Spleen (tissue), 11 donors: ENCODE results near the gene KMT5C. TPM values are rescaled to one million over a fixed set of nuclear protein-coding genes. Genes with fewer than 3 reads are reported as not detected.

Experiments
- DNase-seq: peaks from one replicate; pipeline ENCODE4 v3.0.0-alpha.2; 2020
- H3K27ac ChIP-seq, 8 donors: fragments of 200-600 bp; sonication (generic) in 7 of 8; 1 replicate in 4 of 8; 2 replicates in 4 of 8; pipeline versions ENCODE4 v1.5.0 to v1.8.0; 2016 to 2021; ENCODE audit warnings: inconsistent platforms in 4 of 8, mild to moderate bottlenecking in 4 of 8, moderate library complexity in 1 of 8
- H3K27me3 ChIP-seq, 7 donors: fragments of 200-600 bp; sonication (generic) in 6 of 7; replicated peaks in 1 of 7; 1 replicate in 4 of 7; 2 replicates in 3 of 7; pipeline versions ENCODE4 v1.5.0 to v1.8.0; 2016 to 2021; ENCODE audit warnings: inconsistent platforms in 3 of 7, mild to moderate bottlenecking in 1 of 7
- H3K36me3 ChIP-seq, 6 donors: fragments of 200-600 bp; sonication (generic) in 5 of 6; 1 replicate in 4 of 6; 2 replicates in 2 of 6; pipeline versions ENCODE4 v1.5.0 to v1.8.0; 2016 to 2021; ENCODE audit warnings: inconsistent platforms in 2 of 6
- H3K4me1 ChIP-seq, 6 donors: fragments of 200-600 bp; sonication (generic) in 5 of 6; 1 replicate in 3 of 6; 2 replicates in 3 of 6; pipeline versions ENCODE4 v1.5.0 to v1.8.0; 2016 to 2021; ENCODE audit warnings: inconsistent platforms in 3 of 6
- H3K4me3 ChIP-seq, 8 donors: fragments of 200-600 bp; sonication (generic) in 7 of 8; 1 replicate in 4 of 8; 2 replicates in 4 of 8; pipeline versions ENCODE4 v1.5.0 to v1.8.0; 2016 to 2021; ENCODE audit warnings: inconsistent platforms in 4 of 8, mild to moderate bottlenecking in 4 of 8, moderate library complexity in 2 of 8
- H3K9me3 ChIP-seq, 8 donors: fragments of 200-600 bp; sonication (generic) in 7 of 8; 1 replicate in 4 of 8; 2 replicates in 4 of 8; pipeline versions ENCODE4 v1.5.0 to v1.8.0; 2016 to 2021; ENCODE audit warnings: inconsistent platforms in 4 of 8
- POLR2A ChIP-seq, 3 donors: fragments of 450-650 bp; IDR thresholded peaks; one replicate each; pipeline ENCODE4 v1.5.1; 2017; ENCODE audit warnings: antibody characterized with exemption in 3 of 3, mild to moderate bottlenecking in 1 of 3
- POLR2AphosphoS5 ChIP-seq, 3 donors: sonication (generic); formaldehyde crosslinking; IDR thresholded peaks; one replicate each; pipeline ENCODE4 v1.5.1; 2017; ENCODE audit warnings: antibody characterized with exemption in 3 of 3
- WGBS, 5 donors: extraction: QIAGEN DNeasy Blood & Tissue Kit in 3 of 5; methylation state at CpG; one replicate each; pipeline versions ENCODE4 v1.1.5 to v1.1.7; 2013 to 2018; 5-methylcytosine and 5-hydroxymethylcytosine counted together
- intact Hi-C: fragments of 100-400 bp; cut with DNase I; formaldehyde crosslinking; loops from one replicate; pipeline ENCODE4 v1.15.0; 2023; ENCODE audit warnings: low total_unique reads
- polyA plus RNA-seq, 3 donors: library from polyadenylated mRNA; stranded (reverse); fragments of 200-250 nt; gene quantifications; one replicate each; pipeline ENCODE4 v1.2.1, GENCODE V29; 2013
- total RNA-seq, 7 donors: library from RNA; depleted of rRNA in 3 of 7; stranded (reverse); fragments of >200 nt in 3 of 7; fragmentation: NEBNext Ultra II Directional in 4 of 7; extraction: Animal tissue kit (Norgen Biotek cat#: 25700) in 4 of 7; gene quantifications; one replicate each; pipeline versions ENCODE4 v1.1.0 to v1.2.1, GENCODE V29; 2016 to 2021
- TF ChIP-seq, protein P1 (sequence below), 11 experiments: fragments of 200-600 bp in 7 of 11; fragments of 450-650 bp in 4 of 11; sonication (generic) in 4 of 11; IDR thresholded peaks in 8 of 11; conservative IDR thresholded peaks in 3 of 11; 1 replicate in 7 of 11; 2 replicates in 4 of 11; pipeline versions ENCODE4 v1.4.0 to v1.8.0; 2016 to 2021; ENCODE audit warnings: antibody characterized with exemption in 11 of 11, inconsistent platforms in 4 of 11, mild to moderate bottlenecking in 1 of 11
- donor health status: healthy with polysubstance abuse.
- donor health status: DM: no; HTN: no; CAD: no; lungs with moderate emphysema.
- donor health status: DM: no; HTN: no; CAD: no.
- donor health status: Bipolar disorder and iron deficiency.
- donor health status: healthy.
- donor health status: DM: no; HTN: no; CAD: no.
- donor health status: DM: yes; HTN: yes; CAD: no.

KMT5C gene
- total and polyA plus RNA-seq, 10 donors: 5.7 to 18.1 (median 12.2) TPM

DNA sequence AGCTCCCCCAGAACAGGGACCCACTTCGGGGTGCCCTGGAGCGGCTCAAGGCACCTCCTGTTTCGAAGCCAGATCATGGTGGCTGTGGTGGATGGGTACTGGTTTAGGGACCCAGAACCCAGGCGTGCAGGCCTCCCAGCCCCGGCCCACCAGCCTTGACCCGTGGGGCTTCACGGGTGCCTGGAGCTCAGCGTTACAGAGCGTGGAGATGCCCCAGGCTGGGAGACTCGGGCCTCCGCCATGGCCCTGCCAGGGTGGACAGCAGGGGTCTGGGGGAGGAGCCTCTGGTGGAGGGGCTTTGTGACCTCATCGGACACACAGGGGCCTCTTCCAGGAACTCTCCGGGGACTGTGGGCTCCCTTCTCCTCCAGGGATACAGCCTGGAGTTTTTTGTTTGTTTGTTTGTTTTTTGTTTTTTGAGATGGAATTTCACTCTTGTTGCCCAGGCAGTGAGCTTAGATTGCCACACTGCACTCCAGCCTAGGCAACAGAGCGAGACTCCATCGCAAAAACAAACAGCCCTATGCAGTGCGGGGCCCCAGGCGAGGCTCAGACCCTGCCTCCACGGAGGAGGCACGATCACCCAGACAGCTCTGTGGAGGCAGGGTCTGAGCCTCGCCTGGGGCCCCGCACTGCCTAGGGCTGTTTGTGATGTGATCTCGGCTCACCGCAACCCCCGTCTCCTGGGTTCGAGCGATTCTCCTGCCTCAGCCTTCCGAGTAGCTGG is 23.5 kb downstream of the KMT5C start, which contains the start of gene GARIN5B:
Gene GARIN5B, minus strand, starts transcription at position 271 of the 727 bp plus-strand sequence. Its CDS starts 194 bp downstream, at position 77.
- peaks cover 0 to 48% (median 4%) of the 10 kb centered on the region in 7 donors for H3K27me3 ChIP-seq
- 84 to 89% (median 85%) methylated on average over 16 to 27 of the region's 27 CpGs for WGBS, 5 donors
- H3K4me3 ChIP-seq: no peak within 1 kb of the TSS
- H3K9me3 ChIP-seq: no peaks in the 10 kb centered on the region
- intact Hi-C loops: no loop called here
- DNase-seq: no peak
- TF ChIP-seq, protein P1, sequence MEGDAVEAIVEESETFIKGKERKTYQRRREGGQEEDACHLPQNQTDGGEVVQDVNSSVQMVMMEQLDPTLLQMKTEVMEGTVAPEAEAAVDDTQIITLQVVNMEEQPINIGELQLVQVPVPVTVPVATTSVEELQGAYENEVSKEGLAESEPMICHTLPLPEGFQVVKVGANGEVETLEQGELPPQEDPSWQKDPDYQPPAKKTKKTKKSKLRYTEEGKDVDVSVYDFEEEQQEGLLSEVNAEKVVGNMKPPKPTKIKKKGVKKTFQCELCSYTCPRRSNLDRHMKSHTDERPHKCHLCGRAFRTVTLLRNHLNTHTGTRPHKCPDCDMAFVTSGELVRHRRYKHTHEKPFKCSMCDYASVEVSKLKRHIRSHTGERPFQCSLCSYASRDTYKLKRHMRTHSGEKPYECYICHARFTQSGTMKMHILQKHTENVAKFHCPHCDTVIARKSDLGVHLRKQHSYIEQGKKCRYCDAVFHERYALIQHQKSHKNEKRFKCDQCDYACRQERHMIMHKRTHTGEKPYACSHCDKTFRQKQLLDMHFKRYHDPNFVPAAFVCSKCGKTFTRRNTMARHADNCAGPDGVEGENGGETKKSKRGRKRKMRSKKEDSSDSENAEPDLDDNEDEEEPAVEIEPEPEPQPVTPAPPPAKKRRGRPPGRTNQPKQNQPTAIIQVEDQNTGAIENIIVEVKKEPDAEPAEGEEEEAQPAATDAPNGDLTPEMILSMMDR (IDR thresholded peaks at IDR 0.05 in 8 of 11, conservative IDR thresholded peaks at IDR 0.05 in 3 of 11): no peak
- no peak for TF ChIP-seq POLR2AphosphoS5 (IDR thresholded peaks at IDR 0.05)
- TF ChIP-seq POLR2A (IDR thresholded peaks at IDR 0.05): no peak
- no peaks in the 10 kb centered on the region for H3K4me1 ChIP-seq
- H3K27ac ChIP-seq: no peak within 1 kb of the TSS
- H3K36me3 ChIP-seq: no peaks in the 10 kb centered on the region

DNA sequence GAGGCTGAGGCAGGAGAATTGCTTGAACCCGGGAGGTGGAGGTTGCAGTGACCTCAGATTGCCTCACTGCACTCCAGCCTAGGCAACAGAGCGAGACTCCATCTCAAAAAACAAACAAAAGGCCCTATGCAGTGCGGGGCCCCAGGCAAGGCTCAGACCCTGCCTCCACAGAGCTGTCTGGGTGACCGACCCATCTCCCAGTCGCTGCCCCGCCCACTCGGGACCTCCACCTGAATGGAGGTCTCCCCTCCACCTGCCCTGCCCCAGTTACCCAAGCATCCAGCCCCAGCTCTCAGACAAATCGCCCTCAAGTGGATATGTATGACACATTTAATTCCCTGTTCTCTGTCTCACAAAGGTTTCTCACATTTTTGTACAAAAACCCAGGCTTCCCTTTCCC is 25.6 kb downstream of the KMT5C start:
- Histone ChIP-seq H3K4me1 (peaks cover 0 to 17% (median 13%) of the 10 kb centered on the region in 6 donors), H3K27me3 (peaks cover 2 to 60% (median 22%) of the 10 kb centered on the region in 7 donors), H3K36me3 (no peaks in the 10 kb centered on the region), H3K27ac (no peak overlapping the region), H3K4me3 (no peak overlapping the region), H3K9me3 (no peaks in the 10 kb centered on the region)
- intact Hi-C loops: no loop called here
- 87 to 91% (median 89%) methylated on average over 8 of the region's 8 CpGs for WGBS, 5 donors
- TF ChIP-seq POLR2A (IDR thresholded peaks at IDR 0.05) (no peak), POLR2AphosphoS5 (IDR thresholded peaks at IDR 0.05) (no peak)
- TF ChIP-seq, protein P1 (IDR thresholded peaks at IDR 0.05 in 8 of 11, conservative IDR thresholded peaks at IDR 0.05 in 3 of 11): no peak
- no peak for DNase-seq

- Histone ChIP-seq H3K27me3 (peaks cover 2 to 67% (median 30%) of the 10 kb centered on the region in 7 donors), H3K4me3 (no peak overlapping the region), H3K27ac (no peak overlapping the region), H3K9me3 (no peaks in the 10 kb centered on the region), H3K36me3 (no peaks in the 10 kb centered on the region), H3K4me1 (peaks cover 0 to 21% (median 15%) of the 10 kb centered on the region in 6 donors)
- TF ChIP-seq POLR2A (IDR thresholded peaks at IDR 0.05) (no peak), POLR2AphosphoS5 (IDR thresholded peaks at IDR 0.05) (no peak)
- TF ChIP-seq, protein P1 (IDR thresholded peaks at IDR 0.05 in 8 of 11, conservative IDR thresholded peaks at IDR 0.05 in 3 of 11): no peak
- intact Hi-C loops: no loop called here
- DNase-seq: no peak
- 76 to 86% (median 79%) methylated on average over 13 to 19 of the region's 19 CpGs for WGBS, 5 donors
Measured at GRCh38 chr19:55365964-55366363, 26.3 kb downstream of the KMT5C start.

DNA sequence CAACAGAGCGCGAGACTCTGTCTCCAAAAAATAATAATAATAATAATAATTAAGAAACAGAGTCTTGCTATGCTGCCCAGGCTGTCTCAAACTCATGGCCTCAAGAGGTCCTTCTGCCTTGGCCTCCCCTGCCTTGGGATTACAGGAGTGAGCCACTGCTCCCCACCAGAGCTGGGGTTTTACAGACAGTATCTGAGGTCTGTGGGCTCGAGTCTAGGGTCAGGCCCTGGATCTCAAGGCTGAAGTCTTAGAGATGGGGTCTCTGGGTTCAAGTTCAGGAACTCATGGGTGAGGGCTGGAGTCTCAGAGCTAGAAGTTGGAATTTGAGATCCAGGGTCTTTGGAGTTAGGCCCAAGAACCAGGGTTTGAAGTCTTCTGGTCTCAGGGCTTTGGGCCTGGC is 27.1 kb downstream of the KMT5C start:
- WGBS, 5 donors: 63 to 86% (median 73%) methylated on average over 3 of the region's 3 CpGs
- no peak overlapping the region for H3K4me3 ChIP-seq
- no peaks in the 10 kb centered on the region for H3K36me3 ChIP-seq
- DNase-seq: no peak
- H3K27me3 ChIP-seq: peaks cover 5 to 75% (median 38%) of the 10 kb centered on the region in 7 donors
- H3K4me1 ChIP-seq: peaks cover 0 to 21% (median 15%) of the 10 kb centered on the region in 6 donors
- intact Hi-C loops: no loop called here
- H3K27ac ChIP-seq: no peak overlapping the region
- no peak for TF ChIP-seq POLR2AphosphoS5 (IDR thresholded peaks at IDR 0.05)
- TF ChIP-seq POLR2A (IDR thresholded peaks at IDR 0.05): no peak
- TF ChIP-seq, protein P1 (IDR thresholded peaks at IDR 0.05 in 8 of 11, conservative IDR thresholded peaks at IDR 0.05 in 3 of 11): no peak
- no peaks in the 10 kb centered on the region for H3K9me3 ChIP-seq
